Middle frontal gyrus (tissue), 1 donor: Measurements from ENCODE around the gene CRADD.
"Not testable (repeated sequence)": the region's sequence is repeated elsewhere in the genome, so short reads cannot be mapped to it uniquely, and the experiment has no call there.

Experiments used
- DNase-seq: peaks from one replicate; pipeline ENCODE4 v3.0.0-alpha.2; 2015; ENCODE audit warnings: low spot score; ENCODE audit errors: extremely low spot score

CRADD gene

DNA sequence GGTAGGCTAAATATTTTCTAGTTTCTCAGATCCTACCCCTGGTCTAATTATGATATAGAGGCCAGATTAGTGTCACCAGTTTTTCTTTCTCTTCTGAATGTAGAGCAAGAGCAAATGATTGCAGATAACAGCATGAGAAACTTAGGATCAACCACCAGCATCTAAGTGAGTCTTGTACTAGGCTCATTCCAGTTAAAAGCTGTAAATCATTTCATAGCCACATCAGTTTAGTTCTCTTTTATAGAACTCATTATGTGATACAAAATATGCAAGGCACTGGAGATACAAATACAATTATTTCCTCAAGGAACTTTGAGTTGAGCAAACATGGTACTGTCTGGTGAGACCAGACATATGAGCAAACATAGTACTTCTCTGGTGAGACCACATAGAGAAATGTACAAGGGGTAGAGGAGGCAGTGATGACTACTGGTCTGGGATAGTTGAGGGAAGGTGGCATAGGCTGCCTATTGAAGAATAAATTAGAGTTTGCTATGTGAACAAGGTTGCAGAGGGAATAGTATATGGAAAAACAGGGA is 59.5 kb downstream of the CRADD start:
- DNase-seq: no peak

DNA sequence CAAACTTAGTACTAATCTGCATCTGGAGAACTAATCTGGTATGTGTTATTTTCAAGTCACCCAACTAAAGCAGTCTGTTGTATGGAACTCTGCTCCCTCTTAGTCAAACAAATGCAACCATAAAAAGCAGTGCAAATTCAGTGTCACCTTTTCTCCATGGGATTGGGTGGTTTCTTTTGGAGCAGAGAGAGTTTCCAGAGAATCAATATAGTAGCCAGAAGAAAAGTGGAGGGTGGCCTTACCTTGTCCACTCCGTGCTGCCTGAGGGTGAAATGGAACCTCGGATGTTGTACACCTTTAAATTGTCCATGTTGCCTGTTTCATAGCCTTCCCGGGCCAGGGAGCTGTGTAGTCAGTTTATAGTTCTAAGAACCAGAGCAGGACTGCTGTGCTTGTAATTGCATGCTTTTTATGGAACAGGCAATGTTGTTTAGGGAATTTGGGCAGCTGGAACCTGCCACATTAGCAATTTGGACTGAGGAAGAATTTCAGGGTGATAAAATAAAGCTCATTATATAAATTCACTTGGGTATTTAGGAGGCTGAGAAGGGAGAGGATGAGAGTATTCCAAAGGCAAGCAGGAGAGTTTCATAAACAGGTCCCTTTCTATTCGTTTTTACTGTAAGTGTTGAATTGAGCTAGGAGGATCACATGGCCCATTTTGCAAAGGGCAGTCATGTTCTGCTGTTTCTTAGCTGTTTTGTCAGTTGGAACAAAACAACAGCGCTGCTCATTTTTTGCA is 60.5 kb downstream of the CRADD start:
- DNase-seq: no peak

DNA sequence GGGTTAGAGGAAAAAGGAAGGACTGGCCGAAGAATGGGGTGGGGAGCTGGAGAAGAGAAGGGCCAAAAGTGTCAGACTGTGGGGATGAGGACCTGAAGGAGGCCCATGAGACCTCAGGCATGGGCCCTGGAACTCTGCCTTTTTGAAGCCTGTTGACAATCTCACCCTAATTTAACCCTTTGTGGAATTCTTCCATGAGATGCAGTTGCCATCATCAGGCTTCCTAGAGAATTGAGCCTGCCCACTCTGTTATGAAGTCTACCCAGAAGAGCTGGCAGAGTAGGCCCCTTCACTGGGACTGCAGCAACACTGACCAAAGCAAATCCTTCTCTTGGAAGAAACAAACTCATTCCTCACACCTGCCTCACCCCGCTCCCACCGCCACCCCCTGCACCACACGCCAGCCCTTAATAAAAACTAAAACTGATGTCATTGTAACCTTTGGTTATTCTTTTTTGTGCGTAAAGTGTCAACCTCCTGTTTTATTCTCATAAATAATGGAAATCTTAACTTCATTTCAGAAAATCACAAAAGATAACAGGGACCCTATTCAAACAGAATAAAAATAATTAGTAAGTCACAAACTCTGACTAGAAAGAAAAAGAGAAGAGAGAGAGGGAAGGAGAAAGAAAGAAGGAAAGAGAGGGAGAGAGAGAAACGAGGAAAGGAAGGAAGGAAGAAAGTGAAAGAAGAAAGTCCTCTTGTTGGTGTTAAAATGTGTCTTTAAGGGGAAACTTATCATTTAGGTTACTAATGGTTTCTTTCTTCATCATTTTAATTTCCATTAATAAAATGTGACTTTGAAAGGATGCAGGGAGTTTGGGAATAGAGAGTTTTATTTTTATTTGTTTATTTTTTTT is 61.3 kb downstream of the CRADD start:
- DNase-seq: no peak

DNA sequence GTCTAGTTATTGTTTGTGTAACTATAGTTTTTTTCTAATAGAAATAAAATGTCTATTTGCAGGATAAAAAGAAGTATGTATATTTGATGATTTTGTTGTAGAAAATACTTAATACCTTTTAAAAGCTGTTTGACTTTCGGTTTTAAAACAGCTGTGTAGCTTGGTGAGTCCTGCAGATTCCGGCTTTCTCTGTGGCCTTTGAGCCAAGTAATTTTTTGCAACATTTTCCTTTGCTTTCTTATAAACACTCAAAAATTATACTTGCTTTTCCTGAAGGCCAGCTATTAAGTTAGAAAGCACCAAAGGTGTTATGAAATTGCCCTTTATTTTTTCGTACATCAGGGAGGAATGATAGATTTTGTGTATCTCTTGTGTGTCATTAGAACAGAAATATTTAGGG is 63.6 kb downstream of the CRADD start:
- DNase-seq: no peak

DNA sequence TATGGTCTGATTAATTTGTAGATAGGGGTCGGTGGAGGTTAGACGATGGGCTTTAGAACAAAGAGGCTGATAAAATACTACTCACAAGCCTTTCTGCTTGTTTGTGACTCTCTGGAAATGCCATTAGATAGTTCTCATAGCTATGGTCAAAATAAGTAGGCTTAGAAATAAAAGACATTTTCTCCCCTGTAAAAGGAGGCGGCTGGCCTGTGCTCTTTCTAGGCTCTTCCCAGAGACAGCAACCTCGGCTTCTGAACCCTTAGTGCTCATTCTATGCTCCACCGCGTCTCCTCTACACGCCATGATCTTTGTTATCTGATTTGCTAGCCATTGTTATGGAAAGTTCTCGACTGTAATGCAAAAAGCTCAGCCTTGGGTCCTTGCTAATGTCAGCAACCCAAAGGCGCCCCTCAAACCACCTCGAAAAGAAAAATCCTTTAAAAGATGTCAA is 64.5 kb downstream of the CRADD start:
- no peak for DNase-seq

DNA sequence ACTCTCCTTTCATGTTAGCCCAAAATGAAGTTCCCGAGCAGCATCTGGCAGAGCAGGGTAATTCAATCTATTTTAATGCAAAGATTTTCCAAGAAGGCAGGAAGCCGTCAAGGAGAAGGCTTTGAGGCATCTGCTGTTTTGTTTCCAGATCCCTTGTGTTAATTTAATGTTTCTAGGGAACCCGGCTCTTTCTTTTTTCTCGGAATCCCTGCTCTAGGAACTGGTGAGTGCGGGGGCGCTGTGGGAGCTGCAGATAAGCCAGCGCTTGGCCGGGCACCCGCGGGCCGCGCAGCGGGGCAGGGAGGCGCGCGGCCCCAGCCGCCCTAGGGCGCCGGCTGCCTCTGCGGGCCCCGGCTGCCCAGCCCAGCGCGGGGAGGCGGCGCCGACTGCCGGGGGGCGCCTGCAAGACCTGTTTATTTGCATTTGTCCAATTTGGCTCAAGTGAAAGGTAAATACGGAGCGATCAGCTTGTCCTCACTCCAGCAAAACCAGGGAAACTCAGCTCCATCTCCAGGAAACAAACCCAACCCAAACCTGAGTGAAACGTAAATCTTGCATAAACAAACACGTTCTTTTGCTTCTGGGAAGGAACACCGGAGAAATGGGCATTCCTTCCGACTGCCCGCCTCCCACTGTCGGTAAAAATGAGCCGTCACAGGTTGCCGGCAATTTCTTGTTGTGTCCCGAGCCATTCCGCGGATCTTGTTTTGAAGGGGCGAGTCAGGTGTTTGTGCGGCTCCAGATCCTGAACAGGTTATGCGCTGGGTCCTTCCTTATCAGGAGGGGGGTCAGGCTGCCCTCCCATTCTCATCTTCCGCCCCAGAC is 65.1 kb downstream of the CRADD start:
- DNase-seq: peak; percentile 17

DNA sequence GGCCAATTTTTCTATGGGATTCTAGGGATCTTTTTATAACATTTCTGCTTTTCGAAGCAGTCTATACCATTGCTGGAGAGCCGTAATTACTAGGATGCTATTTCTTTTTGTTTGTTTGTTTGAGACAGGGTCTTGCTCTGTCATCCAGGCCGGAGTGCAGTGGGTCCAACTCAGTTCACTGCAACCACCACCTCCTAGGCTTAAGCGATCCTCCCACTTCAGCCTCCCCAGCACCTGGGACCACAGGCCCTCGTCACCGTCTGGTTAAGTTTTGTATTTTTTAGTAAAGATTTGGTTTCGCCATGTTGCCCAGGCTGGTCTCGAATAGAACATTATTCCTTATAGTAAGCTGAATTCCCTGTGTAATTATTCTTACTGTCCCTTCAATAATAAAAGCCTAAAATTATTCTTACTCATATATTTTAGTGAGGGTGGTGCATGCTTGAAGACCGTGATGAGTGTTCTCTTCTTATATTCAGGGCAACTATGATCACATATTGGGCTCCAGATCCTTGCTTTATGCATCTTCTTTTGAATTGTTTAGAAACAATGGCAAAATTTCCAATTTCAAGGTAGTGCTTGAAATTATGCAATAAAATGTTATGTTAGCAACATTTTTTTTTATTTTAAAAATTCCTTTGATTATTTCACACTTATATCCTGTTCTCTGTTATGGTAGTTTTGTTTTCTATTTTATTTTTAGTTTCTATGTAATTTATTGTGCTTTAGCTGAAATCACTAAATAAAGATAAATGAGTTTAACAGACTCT is 66.2 kb downstream of the CRADD start:
- no peak for DNase-seq

DNA sequence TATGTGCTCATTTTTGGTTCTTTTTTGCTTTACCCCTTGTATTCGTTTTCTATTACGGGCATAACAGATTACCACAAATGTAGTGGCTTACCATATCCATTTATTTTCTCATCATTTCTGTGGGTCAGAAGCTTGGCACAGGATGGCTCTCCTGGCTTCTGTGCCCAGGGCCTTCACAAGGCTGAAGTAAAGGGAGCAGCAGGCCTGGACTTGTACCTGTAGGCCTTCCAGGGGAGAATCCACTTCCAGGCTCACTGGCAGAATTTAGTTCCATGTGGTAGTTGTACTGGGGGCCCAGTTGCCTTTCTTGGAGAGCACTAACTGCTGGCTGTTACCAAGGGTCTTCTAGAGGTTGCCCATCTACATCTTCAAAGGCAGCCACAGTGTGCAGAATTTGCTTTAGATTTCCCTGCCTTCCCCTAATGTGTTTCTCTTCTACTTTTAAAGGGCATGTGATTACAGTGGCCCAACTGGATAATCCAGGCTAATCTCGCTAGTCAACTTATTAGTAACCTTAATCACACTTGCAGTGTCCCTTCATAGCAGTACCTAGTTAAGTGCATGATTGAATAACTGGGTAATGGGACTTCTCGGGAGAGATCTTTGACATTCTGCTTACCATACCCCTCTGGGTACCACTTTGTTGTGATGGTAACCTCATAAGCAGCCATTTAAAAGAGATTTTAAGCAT is 67.0 kb downstream of the CRADD start:
- DNase-seq: no peak

DNA sequence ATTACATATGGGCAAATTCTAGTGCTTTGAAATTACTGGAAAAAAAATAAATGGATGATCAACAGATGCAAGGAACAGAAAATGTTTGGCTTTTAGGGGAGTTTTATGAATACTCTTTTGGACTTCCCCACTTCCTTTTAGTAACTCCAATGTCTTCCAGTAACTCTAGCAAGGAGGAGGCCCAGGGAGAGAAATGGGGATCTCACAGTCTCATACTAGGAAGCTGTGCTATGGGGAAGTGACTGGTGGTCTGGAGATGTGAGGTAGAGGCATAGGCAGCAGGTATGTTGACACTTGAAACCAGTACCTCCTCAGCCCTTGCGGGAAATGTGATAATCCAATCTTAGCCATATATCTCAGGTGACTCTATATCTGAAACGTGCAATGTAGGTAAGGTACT is 68.1 kb downstream of the CRADD start:
- no peak for DNase-seq

DNA sequence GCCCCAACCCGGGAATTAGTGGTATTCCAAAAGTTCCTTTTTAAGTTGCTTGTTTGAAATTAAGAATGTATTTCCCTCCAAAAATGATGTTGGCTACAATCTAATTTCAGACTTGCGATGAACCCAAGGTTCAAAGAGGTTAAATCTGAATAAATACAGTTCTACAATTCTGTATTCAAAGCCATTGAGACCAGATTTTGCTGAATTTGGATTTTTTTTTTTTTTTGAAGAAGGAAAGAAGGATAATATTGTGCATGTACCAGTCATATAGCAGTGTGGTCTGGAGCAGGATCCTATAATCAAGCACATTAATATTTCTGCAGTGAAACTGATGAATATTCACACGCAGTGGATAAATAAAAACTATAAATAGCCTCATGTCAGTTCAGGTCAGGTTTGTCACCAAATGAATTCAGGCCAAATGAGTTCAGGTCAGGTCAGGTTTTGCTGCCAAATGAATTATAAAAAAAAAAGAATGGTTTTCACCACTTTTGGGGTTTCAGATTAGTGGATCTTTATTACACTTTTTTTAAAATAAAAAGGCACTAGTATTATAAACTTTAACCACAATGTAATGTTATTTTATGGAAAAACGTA is 69.5 kb downstream of the CRADD start:
- DNase-seq: no peak

DNA sequence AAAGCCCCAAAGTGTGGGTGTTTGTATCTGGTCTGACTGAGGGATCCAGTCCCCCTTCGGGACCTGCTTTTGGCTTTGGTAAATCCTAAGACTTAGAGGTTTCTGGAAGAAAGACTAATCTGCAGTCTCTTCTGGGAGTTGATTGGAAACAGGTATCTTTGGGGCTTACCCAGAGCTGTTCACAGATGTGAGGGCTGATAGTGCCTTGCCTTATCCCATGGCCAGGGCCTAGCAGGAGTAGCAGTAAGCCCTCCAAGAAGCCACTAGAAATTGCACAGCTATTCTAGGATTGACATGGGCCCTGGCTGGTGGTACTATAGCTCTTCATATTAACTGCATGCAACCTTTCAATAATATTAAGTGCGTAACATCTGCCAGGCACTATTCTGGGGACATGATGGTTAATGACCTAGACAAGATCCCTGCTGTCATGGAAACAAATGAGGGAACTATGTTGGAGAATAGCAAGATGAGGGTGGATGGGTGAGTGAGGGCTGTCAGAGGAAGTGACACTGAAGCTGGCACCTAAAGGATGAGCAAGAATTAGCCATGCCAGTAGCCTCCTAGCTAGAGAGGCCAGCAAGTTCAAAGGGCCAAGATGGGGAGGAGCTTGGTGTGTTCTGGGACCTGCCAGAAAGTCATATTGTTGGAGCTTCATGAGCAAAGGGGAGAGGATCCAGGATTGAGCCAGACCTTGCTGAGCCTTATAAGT is 71.7 kb downstream of the CRADD start:
- DNase-seq: no peak

DNA sequence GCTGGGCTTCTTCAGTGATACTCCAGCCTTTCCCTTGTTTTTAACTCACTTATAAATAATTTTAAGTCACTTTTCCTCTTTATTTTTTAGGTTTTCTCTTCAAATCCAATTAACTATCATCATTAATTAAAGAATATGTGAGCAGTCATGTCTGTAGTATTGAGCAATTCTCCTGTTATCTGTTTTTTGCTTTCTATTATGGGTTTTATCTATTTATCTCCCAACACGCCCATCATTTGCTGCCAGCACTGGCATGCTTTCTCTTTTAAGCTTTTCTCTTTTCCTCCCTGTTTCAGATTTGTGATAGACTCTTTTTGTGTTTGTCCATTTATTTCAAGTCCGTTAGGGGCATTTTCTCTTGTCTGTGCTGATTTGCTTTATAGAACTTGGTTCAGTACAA is 72.3 kb downstream of the CRADD start:
- no peak for DNase-seq

DNA sequence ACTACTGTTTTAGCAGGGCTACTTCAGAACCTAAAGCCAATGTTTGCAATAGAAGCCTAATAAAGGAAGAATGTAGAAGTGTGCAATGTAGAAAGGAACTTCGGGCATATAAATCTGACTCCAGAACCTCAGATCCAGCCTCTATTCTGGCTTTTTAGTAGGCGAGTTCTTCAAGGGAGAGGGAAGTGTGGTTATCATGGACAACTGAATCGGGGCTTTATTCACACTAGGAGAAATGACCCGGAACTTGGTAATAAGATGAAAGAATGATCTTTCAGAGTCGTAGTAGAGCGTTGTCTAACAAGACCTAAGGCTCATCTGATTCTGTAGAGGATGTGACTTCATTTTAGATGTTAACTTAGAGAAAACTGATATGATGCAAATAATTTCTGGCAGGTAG is 72.9 kb downstream of the CRADD start:
- no peak for DNase-seq

DNA sequence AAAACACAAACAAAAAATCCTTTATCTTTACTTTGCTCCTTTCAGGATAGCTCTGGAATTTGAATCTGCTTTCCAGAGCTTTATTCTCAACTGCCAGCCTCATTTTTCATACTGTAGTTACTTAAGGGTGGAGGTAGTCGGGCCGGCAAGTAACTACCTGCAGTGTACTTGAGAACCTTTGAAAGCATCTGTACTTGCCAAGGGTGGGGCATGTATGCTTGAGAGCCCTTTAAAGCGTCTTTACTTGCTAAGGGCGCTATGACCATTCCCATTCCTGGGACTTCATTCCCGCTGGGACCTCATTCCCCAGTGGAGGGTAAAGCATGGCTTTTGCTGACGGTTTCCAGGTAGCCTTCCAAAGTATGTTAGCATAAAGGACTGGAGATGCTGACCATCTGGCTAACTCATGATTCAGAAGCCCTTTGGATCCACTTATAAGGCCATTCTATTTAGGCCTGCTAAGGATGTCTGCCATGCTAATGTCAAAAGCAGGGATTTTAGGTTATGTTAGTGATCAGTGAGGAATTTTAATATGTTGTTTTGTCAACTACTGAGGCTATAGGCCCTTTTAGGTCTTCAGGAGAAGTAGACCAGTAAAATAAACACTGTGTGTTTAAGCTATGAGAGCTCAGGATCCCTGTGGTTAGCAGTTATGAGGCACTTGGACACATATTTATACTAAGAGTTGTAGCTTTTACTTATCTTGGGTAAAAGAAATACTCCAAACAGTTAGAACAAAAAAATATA is 74.9 kb downstream of the CRADD start:
- DNase-seq: no peak

DNA sequence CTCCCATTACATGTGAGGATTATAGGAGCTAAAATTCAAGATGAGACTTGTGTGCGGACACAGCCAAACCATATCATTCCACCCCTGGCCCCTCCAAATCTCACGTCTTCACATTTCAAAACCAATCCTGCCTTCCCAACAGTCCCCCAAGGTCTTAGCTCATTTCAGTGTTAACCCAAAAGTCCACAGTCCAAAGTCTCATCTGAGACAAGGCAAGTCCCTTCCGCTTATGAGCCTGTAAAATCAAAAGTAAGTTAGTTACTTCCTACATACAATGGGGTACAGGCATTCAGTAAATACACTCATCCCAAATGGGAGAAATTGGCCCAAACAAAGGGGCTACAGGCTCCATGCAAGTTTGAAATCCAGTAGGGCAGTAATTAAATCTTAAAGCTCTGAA is 76.1 kb downstream of the CRADD start:
- DNase-seq: no peak

DNA sequence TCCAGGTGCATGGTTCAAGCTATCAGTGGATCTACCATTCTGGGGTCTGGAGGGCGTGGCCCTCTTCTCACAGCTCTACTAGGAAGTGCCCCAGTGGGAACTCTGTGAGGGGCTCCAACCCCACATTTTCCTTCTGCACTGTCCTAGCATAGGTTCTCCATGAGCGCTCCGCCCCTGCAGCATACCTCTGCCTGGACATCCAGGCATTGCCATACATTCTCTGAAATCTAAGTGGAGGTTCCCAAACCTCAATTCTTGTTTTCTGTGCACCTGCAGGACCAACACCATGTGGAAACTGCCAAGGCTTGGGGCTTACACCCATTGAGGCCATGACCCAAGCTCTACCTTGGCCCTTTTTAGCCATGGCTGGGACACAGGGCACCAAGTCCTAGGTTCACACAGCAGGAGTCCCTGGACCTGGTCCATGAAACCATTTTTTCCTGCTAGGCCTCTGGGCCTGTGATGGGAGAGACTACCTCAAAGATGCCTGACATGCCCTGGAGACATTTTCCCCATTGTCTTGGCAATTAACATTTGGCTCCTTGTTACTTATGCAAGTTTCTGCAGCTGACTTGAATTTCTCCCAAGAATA is 76.8 kb downstream of the CRADD start:
- DNase-seq: no peak

DNA sequence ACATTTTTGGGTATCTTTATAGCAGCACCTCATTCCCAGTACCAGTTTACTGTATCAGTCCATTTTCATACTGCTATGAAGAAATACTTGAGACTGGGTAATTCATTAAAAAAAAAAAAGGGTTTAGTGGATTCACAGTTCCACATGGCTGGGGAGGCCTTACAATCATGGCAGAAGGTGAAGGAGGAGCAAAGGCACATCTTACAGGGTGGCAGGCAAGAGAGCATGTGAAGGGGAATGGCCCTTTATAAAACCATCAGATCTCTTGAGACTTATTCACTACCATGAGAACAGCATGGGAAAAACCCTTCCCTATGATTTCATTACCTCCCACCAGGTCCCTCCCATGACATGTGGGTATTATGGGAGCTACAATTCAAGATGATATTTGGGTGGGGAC is 77.7 kb downstream of the CRADD start:
- DNase-seq: not testable (repeated sequence)

DNA sequence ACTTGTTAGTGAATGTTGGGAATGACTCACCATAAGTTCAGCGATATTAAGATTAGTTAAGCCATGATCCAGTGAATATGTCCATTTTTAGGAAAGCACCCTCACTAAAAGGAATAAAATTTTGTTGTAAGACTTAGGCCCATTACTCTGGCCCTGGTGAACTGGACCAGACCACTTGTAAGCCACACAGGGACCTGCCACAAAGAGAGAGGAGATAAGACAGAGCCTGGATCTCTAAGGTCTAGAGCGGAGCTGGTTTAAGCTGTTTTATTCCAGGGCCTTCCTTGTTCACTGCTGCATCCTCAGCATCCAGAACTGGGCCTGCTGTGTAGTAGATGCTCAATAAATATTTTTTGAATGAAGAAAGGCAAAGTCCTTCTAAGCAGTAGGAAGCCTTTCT is 79.1 kb downstream of the CRADD start:
- DNase-seq: no peak
